Right cardiac atrium (tissue), 5 donors: ENCODE data around the gene SMAD6. TPM values are rescaled to one million over a fixed set of nuclear protein-coding genes. Genes with fewer than 3 reads are reported as not detected.

Experiments used
- ATAC-seq, 2 donors: fragments of 200-7000 bp; cut with Tn5 transposase; one replicate each; pipeline versions ENCODE4 v1.8.0 to v1.9.1; 2020; ENCODE audit warnings: moderate library complexity in 2 of 2, mild to moderate bottlenecking in 1 of 2
- DNase-seq, 3 donors: peaks; one replicate each; pipeline ENCODE4 v3.0.0-alpha.2; 2020
- H3K27ac ChIP-seq: one replicate; pipeline ENCODE4 v1.5.1; 2013; ENCODE audit warnings: mild to moderate bottlenecking, low read length, control low read depth, moderate library complexity
- H3K27me3 ChIP-seq: one replicate; pipeline ENCODE4 v1.6.1; 2013; ENCODE audit not compliant: control insufficient read depth, insufficient read depth
- H3K4me1 ChIP-seq: one replicate; pipeline ENCODE4 v1.6.1; 2013; ENCODE audit warnings: low read length; ENCODE audit not compliant: control insufficient read depth, insufficient read depth
- H3K4me3 ChIP-seq: one replicate; pipeline ENCODE4 v1.5.1; 2013; ENCODE audit warnings: low read length, control low read depth
- H3K9me3 ChIP-seq: one replicate; pipeline ENCODE4 v1.6.1; 2013; ENCODE audit warnings: low read length; ENCODE audit not compliant: control insufficient read depth
- WGBS: extraction: QIAGEN DNeasy Blood & Tissue Kit; methylation state at CpG from one replicate; pipeline ENCODE4 v1.1.7; 2013; 5-methylcytosine and 5-hydroxymethylcytosine counted together
- intact Hi-C, 4 donors: fragments of 100-400 bp; cut with DNase I; formaldehyde crosslinking; loops; one replicate each; pipeline versions ENCODE4 v1.11.0 to v1.14.0; 2022 to 2023
- long read RNA-seq, 4 donors: library from polyadenylated mRNA; unstranded; transcript quantifications; one replicate each; pipeline ENCODE4 v2.0.0, GENCODE V29; 2020 to 2021
- polyA plus RNA-seq: library from polyadenylated mRNA; stranded (reverse); fragments of 200-250 nt; gene quantifications from one replicate; pipeline ENCODE4 v1.2.3, GENCODE V29; 2013
- total RNA-seq, 4 donors: library from RNA; stranded (reverse); fragmentation: NEBNext Ultra II Directional; extraction: Animal tissue kit (Norgen Biotek cat#: 25700); gene quantifications; one replicate each; pipeline ENCODE4 v1.2.1, GENCODE V29; 2021
- donor health status: healthy with polysubstance abuse.
- donor health status: DM: no; HTN: yes; CAD: no.
- donor health status: DM: no; HTN: no; CAD: no.
- donor health status: DM: no; HTN: yes; CAD: no; lungs with severe emphysema.
- donor health status: DM: yes; HTN: yes; CAD: no.

The SMAD6 gene
- 10 to 100 TPM; 54.5 to 68.8 (median 63.2) TPM for total RNA-seq
- 31.6 TPM for polyA plus RNA-seq
- long read RNA-seq, donor 1, full-length matches to known transcripts, result 177 of 211 reads
- long read RNA-seq, donor 1, partial matches to known transcripts, result 5 of 211 reads
- long read RNA-seq, donor 1, other reads (novel, unspliced or antisense), result 29 of 211 reads
- long read RNA-seq, donor 2, full-length matches to known transcripts, result 77 of 96 reads
- long read RNA-seq, donor 2, partial matches to known transcripts, result 3 of 96 reads
- long read RNA-seq, donor 2, other reads (novel, unspliced or antisense), result 16 of 96 reads
- long read RNA-seq, donor 3, full-length matches to known transcripts, result 9 of 22 reads
- long read RNA-seq, donor 3, partial matches to known transcripts, result 4 of 22 reads
- long read RNA-seq, donor 3, other reads (novel, unspliced or antisense), result 9 of 22 reads
- long read RNA-seq, donor 4, full-length matches to known transcripts, result 96 of 113 reads
- long read RNA-seq, donor 4, partial matches to known transcripts, result 3 of 113 reads
- long read RNA-seq, donor 4, other reads (novel, unspliced or antisense), result 14 of 113 reads

GRCh38 chr15:66702035-66702786 lies at the start of gene SMAD6:
SMAD6 (plus strand) TSS chr15:66702236; CDS start chr15:66703259, 1,023 bp downstream.
- Histone ChIP-seq H3K9me3 (no peaks in the 10 kb centered on the region), H3K27ac (peak within 1 kb of the TSS; percentile 99), H3K27me3 (no peaks in the 10 kb centered on the region), H3K4me3 (peak within 1 kb of the TSS; percentile 95), H3K4me1 (peaks cover 4% of the 10 kb centered on the region)
- DNase-seq, result peak; percentile 98 to 99 (median 99)
- intact Hi-C loops, result loop anchor here in 3 of 4 donors (5.0 kb wide), 3 partner anchors 60 to 150 kb away; no protein-coding TSS in a partner anchor
- peak; percentile 81 to 85 for ATAC-seq
- under 1% methylated on average over 55 of the region's 55 CpGs for WGBS

- DNase-seq (no peak), ATAC-seq (no peak)
- no peak overlapping the region for H3K4me3 ChIP-seq
- no peak overlapping the region for H3K27ac ChIP-seq
- H3K27me3 ChIP-seq, result no peaks in the 10 kb centered on the region
- peaks cover 25% of the 10 kb centered on the region for H3K4me1 ChIP-seq
- H3K9me3 ChIP-seq, result no peaks in the 10 kb centered on the region
- 65% methylated on average over 3 of the region's 3 CpGs for WGBS
- intact Hi-C loops, result no loop called here
Observed at GRCh38 chr15:66652806-66653205, 49.2 kb upstream of the SMAD6 start.

- 88% methylated on average over 6 of the region's 6 CpGs for WGBS
- Histone ChIP-seq H3K27me3 (no peaks in the 10 kb centered on the region), H3K4me3 (no peak overlapping the region), H3K27ac (no peak overlapping the region), H3K9me3 (no peaks in the 10 kb centered on the region), H3K4me1 (peaks cover 23% of the 10 kb centered on the region)
- no peak for ATAC-seq
- no peak for DNase-seq
- intact Hi-C loops, result no loop called here
Observed at GRCh38 chr15:66653398-66653797, 48.6 kb upstream of the SMAD6 start.

GRCh38 chr15:66653852-66654251 lies 48.2 kb upstream of the SMAD6 start:
- H3K27me3 ChIP-seq, result no peaks in the 10 kb centered on the region
- DNase-seq (no peak), ATAC-seq (no peak)
- no peak overlapping the region for H3K4me3 ChIP-seq
- peak overlapping the region; percentile 84 for H3K27ac ChIP-seq
- intact Hi-C loops, result no loop called here
- no peaks in the 10 kb centered on the region for H3K9me3 ChIP-seq
- 79% methylated on average over 13 of the region's 13 CpGs for WGBS
- H3K4me1 ChIP-seq, result peaks cover 23% of the 10 kb centered on the region

GRCh38 chr15:66654361-66654738 lies 47.7 kb upstream of the SMAD6 start:
- no peaks in the 10 kb centered on the region for H3K27me3 ChIP-seq
- H3K9me3 ChIP-seq, result no peaks in the 10 kb centered on the region
- no peak for DNase-seq
- 63% methylated on average over 12 of the region's 12 CpGs for WGBS
- ATAC-seq, result peak; percentile 1
- intact Hi-C loops, result no loop called here
- peak overlapping the region; percentile 84 for H3K27ac ChIP-seq
- H3K4me1 ChIP-seq, result peaks cover 23% of the 10 kb centered on the region
- H3K4me3 ChIP-seq, result no peak overlapping the region

GRCh38 chr15:66654739-66655375 lies 47.2 kb upstream of the SMAD6 start:
- peak overlapping the region; percentile 35 for H3K4me3 ChIP-seq
- ATAC-seq (peak; percentile 73 to 80), DNase-seq (peak; percentile 71 to 89 (median 89))
- no peaks in the 10 kb centered on the region for H3K9me3 ChIP-seq
- WGBS, result 18% methylated on average over 45 of the region's 45 CpGs
- H3K27me3 ChIP-seq, result no peaks in the 10 kb centered on the region
- peaks cover 21% of the 10 kb centered on the region for H3K4me1 ChIP-seq
- peak overlapping the region; percentile 84 for H3K27ac ChIP-seq
- intact Hi-C loops, result loop anchor here in 1 of 4 donors (5.0 kb wide), 1 partner anchor 33 kb away; no protein-coding TSS in a partner anchor

GRCh38 chr15:66655511-66655910 lies 46.5 kb upstream of the SMAD6 start:
- Histone ChIP-seq H3K4me3 (peak overlapping the region; percentile 35), H3K27ac (peak overlapping the region; percentile 96), H3K27me3 (no peaks in the 10 kb centered on the region), H3K9me3 (no peaks in the 10 kb centered on the region), H3K4me1 (peaks cover 17% of the 10 kb centered on the region)
- intact Hi-C loops, result loop anchor here in 1 of 4 donors (5.0 kb wide), 1 partner anchor 33 kb away; no protein-coding TSS in a partner anchor
- DNase-seq (peak; percentile 44 to 78 (median 72)), ATAC-seq (peak; percentile 1 to 27)
- 46% methylated on average over 14 of the region's 14 CpGs for WGBS

GRCh38 chr15:66655997-66656396 lies 46.0 kb upstream of the SMAD6 start:
- H3K27ac ChIP-seq, result peak overlapping the region; percentile 96

GRCh38 chr15:66657185-66658020 lies 44.6 kb upstream of the SMAD6 start:
- DNase-seq, result no peak
- H3K4me1 ChIP-seq, result peaks cover 26% of the 10 kb centered on the region
- peak overlapping the region; percentile 96 for H3K27ac ChIP-seq
- no peaks in the 10 kb centered on the region for H3K9me3 ChIP-seq
- no peak overlapping the region for H3K4me3 ChIP-seq
- no peak for ATAC-seq
- WGBS, result 54% methylated on average over 9 of the region's 9 CpGs
- no peaks in the 10 kb centered on the region for H3K27me3 ChIP-seq
- intact Hi-C loops, result loop anchor here in 1 of 4 donors (5.0 kb wide), 1 partner anchor 35 kb away; no protein-coding TSS in a partner anchor

More at GRCh38 chr15:66655997-66656396, 46.0 kb upstream of the SMAD6 start:
- H3K4me1 ChIP-seq, result peaks cover 20% of the 10 kb centered on the region
- intact Hi-C loops, result loop anchor here in 1 of 4 donors (5.0 kb wide), 1 partner anchor 34 kb away; no protein-coding TSS in a partner anchor
- no peaks in the 10 kb centered on the region for H3K27me3 ChIP-seq
- peak; percentile 59 to 78 (median 62) for DNase-seq
- peak overlapping the region; percentile 6 for H3K4me3 ChIP-seq
- no peaks in the 10 kb centered on the region for H3K9me3 ChIP-seq
- peak; percentile 38 to 69 for ATAC-seq
- 88% methylated on average over 2 of the region's 2 CpGs for WGBS
